Measurements from ENCODE around the gene SFI1. TPM values are rescaled to one million over a fixed set of nuclear protein-coding genes. Genes with fewer than 3 reads are reported as not detected.

Gene SFI1
- total and polyA plus RNA-seq, 2 of the 8 experiments (the other 6 are each of a cell fraction or from before 2014, with no cell fraction given): 10.4 to 30.1 TPM

GRCh38 chr22:31449506-31449905 lies 46.8 kb upstream of the SFI1 start:
- H2AK5ac ChIP-seq (ENCODE audit: low read depth, low read length): no peak overlapping the region
- H3K36me3 ChIP-seq (ENCODE audit: control insufficient read depth in 2 of 4, insufficient read depth in 4 of 4, low read length in 3 of 4): peaks cover under 1 to 20% (median 8%) of the 10 kb centered on the region in 4 experiments; a peak in 6 of 8 replicates
- H2BK20ac ChIP-seq (ENCODE audit: low read length): no peak overlapping the region
- no peak overlapping the region for H4K8ac ChIP-seq (ENCODE audit: extremely low read depth, insufficient read depth, low read length)
- no peak overlapping the region for H3K4ac ChIP-seq (replicated peaks; ENCODE audit: insufficient read length, low read depth, low read length)
- H3K79me1 ChIP-seq (ENCODE audit: low read depth, low read length): no peaks in the 10 kb centered on the region
- no peak overlapping the region for H2BK120ac ChIP-seq (replicated peaks; ENCODE audit: low read depth, low read length)
- no peak overlapping the region for H2BK15ac ChIP-seq (ENCODE audit: low read length)
- peaks cover 0 to 1% (median 0%) of the 10 kb centered on the region in 4 experiments; a peak in 1 of 7 replicates for H3K27me3 ChIP-seq (replicated peaks in 1 of 4; ENCODE audit: control insufficient read depth in 3 of 4, extremely low read depth in 1 of 4, insufficient read depth in 3 of 4, low read length in 3 of 4)
- H4K5ac ChIP-seq (ENCODE audit: insufficient read length, low read depth, low read length): no peak overlapping the region
- no peak overlapping the region for H3K18ac ChIP-seq (ENCODE audit: extremely low read depth, low read length)
- H3K4me3 ChIP-seq (ENCODE audit: extremely low read depth in 1 of 4, insufficient read depth in 2 of 4, low read depth in 3 of 4, low read length in 4 of 4): no peak overlapping the region
- POLR2A ChIA-PET (ENCODE audit: partially characterized antibody): interaction anchor here (1.1 to 2.1 kb wide), 2 partner anchors 20 to 28 kb away, joined by 4 to 5 read pairs; no protein-coding TSS in a partner anchor
- H4K91ac ChIP-seq (replicated peaks; ENCODE audit: insufficient read length, low read length): no peak overlapping the region
- H3K9ac ChIP-seq (replicated peaks in 1 of 4; ENCODE audit: extremely low read depth in 1 of 4, low read depth in 3 of 4, low read length in 3 of 4): no peak overlapping the region
- no peak overlapping the region for H3K14ac ChIP-seq (ENCODE audit: insufficient read length)
- H3K23me2 ChIP-seq (ENCODE audit: low read depth, low read length): no peaks in the 10 kb centered on the region
- H3K79me2 ChIP-seq (ENCODE audit: control insufficient read depth in 1 of 2, insufficient read depth in 2 of 2, low read length in 2 of 2): no peaks in the 10 kb centered on the region
- FAIRE-seq (no peak), DNase-seq (ENCODE audit: low read depth in 1 of 2, low spot score in 2 of 2) (no peak)
- no peak overlapping the region for H3K27ac ChIP-seq (ENCODE audit: low read depth, low read length)
- no peak overlapping the region for H3K56ac ChIP-seq (replicated peaks; ENCODE audit: insufficient read length, low read depth, low read length)
- H4K20me1 ChIP-seq (replicated peaks in 1 of 2; ENCODE audit: control insufficient read depth in 1 of 2, insufficient read depth in 2 of 2, low read length in 2 of 2): peaks cover 0 to 1% of the 10 kb centered on the region in 2 experiments
- CTCF ChIA-PET (ENCODE audit: partially characterized antibody): interaction anchor here (0.6 to 0.9 kb wide), 2 partner anchors 11 to 1136 kb away, joined by 3 read pairs; no protein-coding TSS in a partner anchor
- H3K4me1 ChIP-seq (replicated peaks in 1 of 4; ENCODE audit: control insufficient read depth in 3 of 4, insufficient read depth in 4 of 4, low read length in 3 of 4): no peaks in the 10 kb centered on the region
- H3K4me2 ChIP-seq (ENCODE audit: insufficient read depth in 1 of 2, low read depth in 2 of 2, low read length in 2 of 2): no peak overlapping the region
- H2BK5ac ChIP-seq (ENCODE audit: low read depth, low read length): no peak overlapping the region
- no peak overlapping the region for H2BK12ac ChIP-seq (ENCODE audit: low read depth, low read length)
- no peaks in the 10 kb centered on the region for H3K9me3 ChIP-seq (ENCODE audit: insufficient read depth in 2 of 2, low read depth in 1 of 2, low read length in 1 of 2)
- no peak overlapping the region for H3K23ac ChIP-seq (ENCODE audit: insufficient read length)
- WGBS, 2 experiments (ENCODE audit: extremely low coverage in 1 of 2, insufficient coverage in 1 of 2, insufficient read length in 1 of 2, insufficient replicate concordance in 2 of 2, low coverage in 1 of 2, low lambda C conversion rate in 2 of 2, missing lambda C conversion rate in 1 of 2): 95% methylated on average over 4 of the region's 4 CpGs; no CpG with 5 or more reads in 1 of the 2 experiments
- no peak overlapping the region for H2AFZ ChIP-seq (ENCODE audit: low read length)
- no peak for TF ChIP-seq SP2 (IDR thresholded peaks at IDR 0.05; ENCODE audit: low read length)
- no peak for TF ChIP-seq NANOG (IDR thresholded peaks at IDR 0.05; ENCODE audit: insufficient read depth, low read depth, low read length, poor library complexity, severe bottlenecking)
- no peak for TF ChIP-seq JUND (IDR thresholded peaks at IDR 0.05; ENCODE audit: low read length)
- no peak for TF ChIP-seq FOSL1 (IDR thresholded peaks at IDR 0.05; ENCODE audit: insufficient read depth, low read depth, low read length)
- TF ChIP-seq POLR2AphosphoS5 (IDR thresholded peaks at IDR 0.05; ENCODE audit: low read depth, low read length): no peak
- no peak for TF ChIP-seq SP1 (IDR thresholded peaks at IDR 0.05; ENCODE audit: low read depth, low read length)
- TF ChIP-seq CREB1 (IDR thresholded peaks at IDR 0.05): no peak
- TF ChIP-seq SUZ12 (IDR thresholded peaks at IDR 0.05; ENCODE audit: low read length): no peak
- no peak for TF ChIP-seq E2F6 (IDR thresholded peaks at IDR 0.05)
- TF ChIP-seq CTBP2 (IDR thresholded peaks at IDR 0.05; ENCODE audit: borderline replicate concordance, insufficient read depth, insufficient read length, low read length): no peak
- TF ChIP-seq CHD1 (IDR thresholded peaks at IDR 0.05; ENCODE audit: low read depth, low read length): no peak
- TF ChIP-seq TCF12 (IDR thresholded peaks at IDR 0.05; ENCODE audit: low read depth, low read length): no peak
- no peak for TF ChIP-seq ATF3 (IDR thresholded peaks at IDR 0.05; ENCODE audit: insufficient read depth, low read depth, low read length)
